Erythroblast (primary cell): Measurements from ENCODE around the gene SESN3.

Experiments used
- GATA1 ChIP-seq: IDR thresholded peaks from 2 replicates; pipeline ENCODE4 v1.6.1; 2011; ENCODE audit warnings: low read depth, mild to moderate bottlenecking, control low read depth, low read length, moderate library complexity
- POLR2A ChIP-seq: IDR thresholded peaks from 2 replicates; pipeline ENCODE4 v1.6.1; 2011; ENCODE audit warnings: mild to moderate bottlenecking, low read length

GRCh38 chr11:95255251-95256145 is 24.5 kb upstream of the SESN3 start:
- no peak for TF ChIP-seq POLR2A
- TF ChIP-seq GATA1: no peak
